Stimulated activated CD4-positive, alpha-beta T cell treated with anti-CD3 and anti-CD28 coated beads, Interleukin-12 subunit alpha, Interleukin-12 subunit beta, amount 100 ng/mL, for 4 hours (primary cell): ENCODE measurements around the gene PIBF1.
A peak's percentile ranks its signal among the peaks of the same experiment; 100 is the strongest.
"Not testable (repeated sequence)": the region's sequence is repeated elsewhere in the genome, so short reads cannot be mapped to it uniquely, and the experiment has no call there.

Source experiments
- DNase-seq: peaks from one replicate; pipeline ENCODE4 v3.0.0-alpha.2; 2020

Gene PIBF1

GRCh38 chr13:72823724-72824123 is 41.8 kb downstream of the PIBF1 start:
- DNase-seq: no peak

GRCh38 chr13:72834601-72835000 is 52.7 kb downstream of the PIBF1 start:
- DNase-seq: no peak

- peak; percentile 30 for DNase-seq
These were observed 58.0 kb downstream of the PIBF1 start for GRCh38 chr13:72839831-72840426.

GRCh38 chr13:72842991-72843390 is 61.1 kb downstream of the PIBF1 start:
- no peak for DNase-seq

GRCh38 chr13:72845148-72845547 is 63.2 kb downstream of the PIBF1 start:
- DNase-seq: not testable (repeated sequence)

GRCh38 chr13:72849571-72849970 is 67.6 kb downstream of the PIBF1 start:
- DNase-seq: no peak

GRCh38 chr13:72850959-72851677 is 69.2 kb downstream of the PIBF1 start:
- DNase-seq: no peak

- no peak for DNase-seq
These were observed 69.7 kb downstream of the PIBF1 start for GRCh38 chr13:72851678-72852014.

- DNase-seq: no peak
These were observed 70.3 kb downstream of the PIBF1 start for GRCh38 chr13:72852207-72852606.

- no peak for DNase-seq
These were observed 71.1 kb downstream of the PIBF1 start for GRCh38 chr13:72853000-72853399.

- DNase-seq: no peak
These were observed 82.4 kb downstream of the PIBF1 start for GRCh38 chr13:72864142-72865011.

GRCh38 chr13:72868229-72868628 is 86.3 kb downstream of the PIBF1 start:
- DNase-seq: no peak

- no peak for DNase-seq
These were observed 93.3 kb downstream of the PIBF1 start for GRCh38 chr13:72875233-72875632.

- no peak for DNase-seq
These were observed 102.2 kb downstream of the PIBF1 start for GRCh38 chr13:72884101-72884500.

GRCh38 chr13:72886272-72887067 is 104.5 kb downstream of the PIBF1 start:
- no peak for DNase-seq

- no peak for DNase-seq
These were observed 107.6 kb downstream of the PIBF1 start for GRCh38 chr13:72889495-72889894.

- DNase-seq: no peak
These were observed 108.6 kb downstream of the PIBF1 start for GRCh38 chr13:72890546-72890945.

GRCh38 chr13:72891423-72891822 is 109.5 kb downstream of the PIBF1 start:
- DNase-seq: no peak

GRCh38 chr13:72896869-72897268 is 114.9 kb downstream of the PIBF1 start:
- no peak for DNase-seq

- DNase-seq: not testable (repeated sequence)
These were observed 119.6 kb downstream of the PIBF1 start for GRCh38 chr13:72901546-72901945.

- DNase-seq: no peak
These were observed 126.5 kb downstream of the PIBF1 start for GRCh38 chr13:72908416-72908815.

GRCh38 chr13:72911981-72912380 is 130.0 kb downstream of the PIBF1 start:
- DNase-seq: no peak

GRCh38 chr13:72920097-72920496 is 138.2 kb downstream of the PIBF1 start:
- DNase-seq: no peak
